GM06990 (cell line): ENCODE data around the gene LANCL3.

ENCODE experiments used
- DNase-seq: peaks from one replicate; pipeline ENCODE4 v3.0.0-alpha.2; 2011; ENCODE audit not compliant: insufficient read length; ENCODE audit errors: extremely low read depth
- H3K27me3 ChIP-seq: replicated peaks from 2 replicates; pipeline ENCODE4 v1.6.0; 2011; ENCODE audit warnings: low read length; ENCODE audit not compliant: control insufficient read depth, insufficient read depth
- H3K36me3 ChIP-seq: 2 replicates; pipeline ENCODE4 v1.5.1; 2011; ENCODE audit warnings: low read length; ENCODE audit not compliant: control insufficient read depth, insufficient read depth
- H3K4me3 ChIP-seq: replicated peaks from 2 replicates; pipeline ENCODE4 v1.5.1; 2011; ENCODE audit warnings: low read depth, mild to moderate bottlenecking, control low read depth, low read length
- TF ChIP-seq, protein P1 (sequence below): IDR thresholded peaks from 2 replicates; pipeline ENCODE4 v1.5.1; 2011; ENCODE audit warnings: low read length, control low read depth, mild to moderate bottlenecking, inconsistent platforms; ENCODE audit not compliant: insufficient read depth, poor library complexity, severe bottlenecking

LANCL3 gene

DNA sequence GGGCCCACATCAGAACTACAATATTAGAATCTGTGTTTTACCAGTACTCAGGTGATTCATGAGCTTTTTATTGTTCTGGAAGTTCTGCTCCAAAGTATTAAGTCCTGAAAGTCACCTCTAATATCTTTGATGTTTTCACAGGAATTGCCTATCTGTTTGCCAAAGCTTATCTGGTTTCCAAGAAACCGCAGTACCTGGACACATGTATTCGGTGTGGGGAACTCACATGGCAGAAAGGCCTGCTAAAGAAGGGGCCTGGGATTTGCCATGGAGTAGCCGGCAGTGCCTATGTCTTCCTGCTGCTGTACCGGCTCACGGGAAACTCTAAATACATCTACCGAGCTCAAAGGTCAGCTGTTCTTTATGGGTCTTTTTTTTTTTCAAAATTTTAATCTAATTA is 95.7 kb downstream of the LANCL3 start:
- Histone ChIP-seq H3K36me3 (no peaks in the 10 kb centered on the region), H3K27me3 (no peaks in the 10 kb centered on the region), H3K4me3 (no peak overlapping the region)
- TF ChIP-seq, protein P1, sequence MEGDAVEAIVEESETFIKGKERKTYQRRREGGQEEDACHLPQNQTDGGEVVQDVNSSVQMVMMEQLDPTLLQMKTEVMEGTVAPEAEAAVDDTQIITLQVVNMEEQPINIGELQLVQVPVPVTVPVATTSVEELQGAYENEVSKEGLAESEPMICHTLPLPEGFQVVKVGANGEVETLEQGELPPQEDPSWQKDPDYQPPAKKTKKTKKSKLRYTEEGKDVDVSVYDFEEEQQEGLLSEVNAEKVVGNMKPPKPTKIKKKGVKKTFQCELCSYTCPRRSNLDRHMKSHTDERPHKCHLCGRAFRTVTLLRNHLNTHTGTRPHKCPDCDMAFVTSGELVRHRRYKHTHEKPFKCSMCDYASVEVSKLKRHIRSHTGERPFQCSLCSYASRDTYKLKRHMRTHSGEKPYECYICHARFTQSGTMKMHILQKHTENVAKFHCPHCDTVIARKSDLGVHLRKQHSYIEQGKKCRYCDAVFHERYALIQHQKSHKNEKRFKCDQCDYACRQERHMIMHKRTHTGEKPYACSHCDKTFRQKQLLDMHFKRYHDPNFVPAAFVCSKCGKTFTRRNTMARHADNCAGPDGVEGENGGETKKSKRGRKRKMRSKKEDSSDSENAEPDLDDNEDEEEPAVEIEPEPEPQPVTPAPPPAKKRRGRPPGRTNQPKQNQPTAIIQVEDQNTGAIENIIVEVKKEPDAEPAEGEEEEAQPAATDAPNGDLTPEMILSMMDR = no peak
- no peak for DNase-seq

DNA sequence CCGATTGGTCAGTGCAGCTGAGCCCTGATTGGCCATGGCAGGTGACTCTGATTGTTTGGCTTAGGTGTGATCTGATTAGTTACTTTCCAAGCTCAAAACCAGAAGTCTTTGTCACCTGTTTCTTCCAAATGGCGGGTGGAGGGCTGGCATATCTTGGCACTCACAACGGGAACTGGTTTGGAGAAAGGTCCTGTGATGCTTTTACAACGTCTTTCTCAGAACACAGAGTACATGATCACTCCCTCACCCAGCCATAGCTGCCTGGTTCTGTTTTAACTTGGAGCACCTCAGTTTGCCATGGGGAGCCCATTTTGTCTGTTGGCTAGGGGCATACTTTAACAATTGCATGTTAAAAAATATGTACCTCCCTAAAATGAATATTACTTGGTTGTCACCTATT is 101.1 kb downstream of the LANCL3 start:
- TF ChIP-seq, protein P1 = no peak
- Histone ChIP-seq H3K36me3 (no peaks in the 10 kb centered on the region), H3K27me3 (no peaks in the 10 kb centered on the region), H3K4me3 (no peak overlapping the region)
- no peak for DNase-seq

DNA sequence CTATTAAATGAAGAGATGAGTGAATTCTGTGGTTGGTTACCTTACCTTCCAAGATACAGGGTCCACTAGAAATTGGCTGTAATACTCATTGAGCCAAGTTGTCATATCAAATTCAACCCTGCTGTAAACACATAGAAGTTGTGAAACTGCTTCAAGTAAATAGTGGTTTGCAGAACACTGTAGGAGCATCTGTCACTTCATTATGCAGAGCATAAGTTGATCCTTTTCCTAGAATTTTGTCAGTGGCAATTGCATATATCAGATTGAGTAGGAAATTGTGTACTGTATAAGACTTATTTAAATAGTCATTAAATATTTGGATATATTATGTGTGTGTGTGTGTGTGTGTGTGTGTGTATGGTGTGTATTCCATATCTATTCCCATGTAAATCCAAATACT is 105.3 kb downstream of the LANCL3 start:
- Histone ChIP-seq H3K27me3 (no peaks in the 10 kb centered on the region), H3K4me3 (no peak overlapping the region), H3K36me3 (no peaks in the 10 kb centered on the region)
- TF ChIP-seq, protein P1 = no peak
- no peak for DNase-seq

DNA sequence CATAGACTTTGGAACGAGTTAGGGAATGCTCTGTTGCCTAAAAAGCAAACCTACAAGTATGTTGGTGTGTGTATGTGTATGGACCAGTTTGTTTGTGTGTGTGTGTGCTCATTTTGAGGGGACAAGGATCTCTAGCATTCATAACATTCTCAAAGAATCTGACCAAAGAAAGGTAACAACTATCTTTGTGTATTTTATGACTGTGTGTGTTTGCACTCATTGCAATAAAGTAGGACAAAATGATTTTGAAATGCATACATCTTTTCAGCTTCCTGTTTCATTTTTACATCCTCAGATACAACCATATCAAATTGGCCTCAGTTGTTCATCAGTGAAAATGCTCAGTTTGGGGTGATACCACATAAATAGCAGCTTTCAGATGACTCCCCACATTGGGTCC is 105.8 kb downstream of the LANCL3 start:
- DNase-seq = no peak
- H3K27me3 ChIP-seq = no peaks in the 10 kb centered on the region
- TF ChIP-seq, protein P1 = no peak
- no peak overlapping the region for H3K4me3 ChIP-seq
- H3K36me3 ChIP-seq = no peaks in the 10 kb centered on the region

DNA sequence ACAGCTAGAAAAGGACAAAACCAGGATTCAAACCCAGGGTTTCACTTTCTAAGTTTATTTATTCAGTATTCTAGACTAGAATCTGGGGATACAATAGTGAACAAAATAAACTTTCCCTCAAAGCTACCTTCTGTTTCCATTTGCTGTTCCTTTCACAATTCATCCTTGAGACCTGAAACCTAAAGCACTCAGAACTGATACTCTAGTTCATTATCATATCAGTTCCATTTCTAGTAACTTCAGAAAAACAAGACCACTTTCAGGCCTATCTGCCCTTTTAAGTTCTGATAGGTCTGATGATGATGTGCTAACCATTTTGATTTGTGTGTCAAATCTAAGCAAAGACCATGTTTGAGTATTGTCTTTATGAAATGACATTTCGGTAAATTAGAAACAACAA is 106.3 kb downstream of the LANCL3 start:
- no peak for DNase-seq
- no peak overlapping the region for H3K4me3 ChIP-seq

DNA sequence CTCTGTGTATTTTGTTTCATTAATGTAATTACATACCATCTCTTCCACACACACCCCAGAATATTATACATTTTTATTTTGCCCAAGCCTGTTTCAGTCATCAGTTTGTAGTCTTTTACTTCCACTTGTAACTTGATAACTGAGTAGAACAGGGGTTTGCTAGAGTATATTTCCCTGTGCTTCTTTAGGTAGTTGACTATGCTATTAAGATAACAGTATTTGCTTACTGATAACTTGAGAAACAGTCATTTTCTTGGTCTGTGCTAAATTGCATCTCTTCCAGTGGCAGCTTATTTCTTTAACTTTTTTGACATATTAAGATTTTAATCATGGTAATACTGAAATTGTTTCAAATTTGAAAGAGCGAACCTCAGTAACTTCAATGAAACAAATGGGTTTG is 107.1 kb downstream of the LANCL3 start:
- Histone ChIP-seq H3K27me3 (no peaks in the 10 kb centered on the region), H3K36me3 (no peaks in the 10 kb centered on the region), H3K4me3 (no peak overlapping the region)
- TF ChIP-seq, protein P1 = no peak
- DNase-seq = no peak

More for the DNA sequence above, 106.3 kb downstream of the LANCL3 start:
- Histone ChIP-seq H3K27me3 (no peaks in the 10 kb centered on the region), H3K36me3 (no peaks in the 10 kb centered on the region)
- TF ChIP-seq, protein P1 = no peak
